Thyroid gland (tissue), 4 donors: ENCODE measurements around the gene ZAP70. TPM values are rescaled to one million over a fixed set of nuclear protein-coding genes. Genes with fewer than 3 reads are reported as not detected.

Experiments
- DNase-seq, 2 donors: peaks; one replicate each; pipeline ENCODE4 v3.0.0-alpha.2; 2019
- H3K27ac ChIP-seq, 3 donors: fragments of 200-600 bp; sonication (generic); 1 replicate in 2 of 3; 2 replicates in 1 of 3; pipeline ENCODE4 v1.5.1; 2016 to 2019; ENCODE audit warnings: mild to moderate bottlenecking in 1 of 3, moderate library complexity in 1 of 3
- H3K27me3 ChIP-seq: fragments of 200-600 bp; sonication (generic); one replicate; pipeline ENCODE4 v1.5.1; 2019
- H3K36me3 ChIP-seq, 2 donors: fragments of 200-600 bp; sonication (generic); one replicate each; pipeline ENCODE4 v1.5.1; 2016 to 2019
- H3K4me1 ChIP-seq, 2 donors: fragments of 200-600 bp; sonication (generic); one replicate each; pipeline ENCODE4 v1.5.1; 2017 to 2019
- H3K4me3 ChIP-seq, 3 donors: fragments of 200-600 bp; sonication (generic); replicated peaks in 1 of 3; 1 replicate in 2 of 3; 2 replicates in 1 of 3; pipeline ENCODE4 v1.5.1; 2016; ENCODE audit warnings: mild to moderate bottlenecking in 1 of 3
- H3K9me3 ChIP-seq: fragments of 200-600 bp; sonication (generic); one replicate; pipeline ENCODE4 v1.5.1; 2017
- POLR2A ChIP-seq, 2 donors: fragments of 450-650 bp; IDR thresholded peaks; one replicate each; pipeline ENCODE4 v1.6.1; 2017; ENCODE audit warnings: antibody characterized with exemption in 2 of 2, mild to moderate bottlenecking in 2 of 2, moderate library complexity in 1 of 2
- WGBS, 2 donors: methylation state at CpG; one replicate each; pipeline ENCODE4 v1.1.5; 2017; 5-methylcytosine and 5-hydroxymethylcytosine counted together
- intact Hi-C: fragments of 100-400 bp; cut with DNase I; formaldehyde crosslinking; loops from one replicate; pipeline ENCODE4 v1.15.1; 2023
- total RNA-seq, 4 donors: library from RNA; depleted of rRNA; stranded (reverse); fragments of >200 nt; gene quantifications; one replicate each; pipeline ENCODE4 v1.2.3, GENCODE V29; 2016
- TF ChIP-seq, protein P1 (sequence below), 6 experiments: fragments of 200-600 bp in 3 of 6; fragments of 450-650 bp in 3 of 6; sonication (generic) in 3 of 6; IDR thresholded peaks; one replicate each; pipeline ENCODE4 v1.5.1; 2016 to 2019; ENCODE audit warnings: antibody characterized with exemption in 6 of 6, mild to moderate bottlenecking in 2 of 6, inconsistent platforms in 1 of 6, moderate library complexity in 1 of 6

Gene ZAP70
- total RNA-seq, 4 donors from 2014 or later, result 4.0 to 7.6 (median 4.4) TPM

DNA sequence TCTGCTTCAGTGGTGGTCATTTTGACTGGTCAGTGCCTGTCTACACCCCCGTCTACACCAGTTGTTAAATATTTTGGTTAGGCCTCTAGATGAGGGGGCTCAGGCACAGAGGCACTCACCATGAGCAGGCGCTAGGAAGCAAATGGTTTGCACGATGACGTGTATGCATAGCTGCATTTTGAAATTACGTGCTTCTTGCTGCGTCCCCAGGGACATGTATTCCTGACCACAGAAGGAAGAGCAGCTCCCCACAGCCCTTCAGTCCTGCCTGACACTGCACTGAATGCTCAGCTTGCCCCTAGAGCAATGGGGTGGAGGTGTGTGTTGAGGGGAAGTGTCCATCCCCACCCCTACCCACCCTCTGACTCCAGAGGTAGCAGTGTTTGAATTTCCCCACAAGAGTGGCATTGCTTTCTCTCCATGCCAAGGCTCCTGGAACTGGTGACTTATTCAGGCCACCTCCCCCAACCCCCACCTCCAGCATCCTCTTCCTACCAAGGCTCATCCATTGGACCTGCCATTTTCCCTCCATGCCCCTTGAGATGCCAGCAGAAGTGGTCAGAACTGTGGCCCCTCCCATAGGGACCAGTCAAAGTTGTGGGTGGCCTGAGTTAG lies 11.4 kb upstream of the ZAP70 start:
- Histone ChIP-seq H3K27me3 (no peaks in the 10 kb centered on the region), H3K27ac (no peak overlapping the region), H3K4me3 (no peak overlapping the region), H3K4me1 (no peaks in the 10 kb centered on the region), H3K9me3 (no peaks in the 10 kb centered on the region), H3K36me3 (no peaks in the 10 kb centered on the region)
- whole genome bisulfite sequencing, 2 donors, result 91 to 97% methylated on average over 6 of the region's 6 CpGs
- no peak for DNase-seq
- intact Hi-C loops, result no loop called here
- TF ChIP-seq, protein P1, sequence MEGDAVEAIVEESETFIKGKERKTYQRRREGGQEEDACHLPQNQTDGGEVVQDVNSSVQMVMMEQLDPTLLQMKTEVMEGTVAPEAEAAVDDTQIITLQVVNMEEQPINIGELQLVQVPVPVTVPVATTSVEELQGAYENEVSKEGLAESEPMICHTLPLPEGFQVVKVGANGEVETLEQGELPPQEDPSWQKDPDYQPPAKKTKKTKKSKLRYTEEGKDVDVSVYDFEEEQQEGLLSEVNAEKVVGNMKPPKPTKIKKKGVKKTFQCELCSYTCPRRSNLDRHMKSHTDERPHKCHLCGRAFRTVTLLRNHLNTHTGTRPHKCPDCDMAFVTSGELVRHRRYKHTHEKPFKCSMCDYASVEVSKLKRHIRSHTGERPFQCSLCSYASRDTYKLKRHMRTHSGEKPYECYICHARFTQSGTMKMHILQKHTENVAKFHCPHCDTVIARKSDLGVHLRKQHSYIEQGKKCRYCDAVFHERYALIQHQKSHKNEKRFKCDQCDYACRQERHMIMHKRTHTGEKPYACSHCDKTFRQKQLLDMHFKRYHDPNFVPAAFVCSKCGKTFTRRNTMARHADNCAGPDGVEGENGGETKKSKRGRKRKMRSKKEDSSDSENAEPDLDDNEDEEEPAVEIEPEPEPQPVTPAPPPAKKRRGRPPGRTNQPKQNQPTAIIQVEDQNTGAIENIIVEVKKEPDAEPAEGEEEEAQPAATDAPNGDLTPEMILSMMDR (IDR thresholded peaks at IDR 0.05), result no peak
- TF ChIP-seq POLR2A (IDR thresholded peaks at IDR 0.05), result no peak

DNA sequence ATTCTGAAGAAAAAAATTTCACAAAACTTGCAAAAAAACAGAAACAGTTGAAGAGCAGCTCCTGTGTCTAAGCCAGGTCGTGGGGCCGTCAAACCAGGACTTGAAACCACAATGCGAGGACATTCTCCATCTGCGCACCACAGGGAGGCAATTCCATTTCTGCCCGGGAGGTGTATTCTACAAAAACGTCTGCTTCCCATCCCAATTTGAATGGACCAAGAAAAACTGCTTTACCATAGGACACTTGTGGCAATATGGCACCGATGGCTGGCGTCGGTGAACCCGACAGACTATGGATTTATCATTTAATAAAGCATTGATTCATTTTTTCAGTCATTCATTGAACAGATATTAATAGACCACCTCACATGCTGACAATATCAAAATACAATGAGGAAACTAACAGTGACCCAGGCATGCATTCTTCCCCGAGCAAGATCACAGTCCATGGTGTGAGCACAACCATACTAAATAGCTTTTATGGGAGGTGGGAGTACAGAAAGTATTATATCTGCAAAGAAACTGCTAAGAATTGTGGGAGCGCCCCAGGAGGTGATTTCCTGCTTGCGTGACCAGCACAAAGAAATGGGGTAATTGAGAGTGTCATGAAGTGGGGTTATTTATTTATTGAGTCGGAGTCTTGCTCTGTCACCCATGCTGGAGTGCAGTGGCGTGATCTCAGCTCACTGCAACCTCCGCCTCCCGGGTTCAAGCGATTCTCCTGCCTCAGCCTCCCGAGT lies 10.5 kb upstream of the ZAP70 start:
- no peak for DNase-seq
- intact Hi-C loops, result no loop called here
- H3K36me3 ChIP-seq, result no peaks in the 10 kb centered on the region

GRCh38 chr2:97703741-97704140 lies 9.6 kb upstream of the ZAP70 start:
- Histone ChIP-seq H3K36me3 (no peaks in the 10 kb centered on the region), H3K9me3 (no peaks in the 10 kb centered on the region), H3K27ac (no peak overlapping the region), H3K4me3 (no peak overlapping the region), H3K27me3 (no peaks in the 10 kb centered on the region), H3K4me1 (no peaks in the 10 kb centered on the region)
- no peak for DNase-seq
- TF ChIP-seq, protein P1 (IDR thresholded peaks at IDR 0.05), result no peak
- TF ChIP-seq POLR2A (IDR thresholded peaks at IDR 0.05), result no peak
- WGBS, 2 donors, result 71 to 83% methylated on average over 3 of the region's 3 CpGs
- intact Hi-C loops, result no loop called here

More for the DNA sequence above, 10.5 kb upstream of the ZAP70 start:
- Histone ChIP-seq H3K9me3 (no peaks in the 10 kb centered on the region), H3K27ac (no peak overlapping the region), H3K4me1 (no peaks in the 10 kb centered on the region), H3K4me3 (no peak overlapping the region), H3K27me3 (no peaks in the 10 kb centered on the region)
- TF ChIP-seq, protein P1 (IDR thresholded peaks at IDR 0.05), result no peak
- TF ChIP-seq POLR2A (IDR thresholded peaks at IDR 0.05), result no peak
- 85 to 92% methylated on average over 19 of the region's 19 CpGs for WGBS, 2 donors

GRCh38 chr2:97704989-97705388 lies 8.4 kb upstream of the ZAP70 start:
- intact Hi-C loops, result no loop called here
- Histone ChIP-seq H3K4me1 (no peaks in the 10 kb centered on the region), H3K27me3 (no peaks in the 10 kb centered on the region), H3K9me3 (no peaks in the 10 kb centered on the region), H3K4me3 (no peak overlapping the region), H3K36me3 (no peaks in the 10 kb centered on the region), H3K27ac (no peak overlapping the region)
- 91 to 93% methylated on average over 5 of the region's 5 CpGs for WGBS, 2 donors
- TF ChIP-seq POLR2A (IDR thresholded peaks at IDR 0.05), result no peak
- TF ChIP-seq, protein P1 (IDR thresholded peaks at IDR 0.05), result no peak
- DNase-seq, result no peak

GRCh38 chr2:97706112-97706511 lies 7.3 kb upstream of the ZAP70 start:
- TF ChIP-seq, protein P1 (IDR thresholded peaks at IDR 0.05), result no peak
- no peak for DNase-seq
- Histone ChIP-seq H3K36me3 (no peaks in the 10 kb centered on the region), H3K9me3 (no peaks in the 10 kb centered on the region), H3K27me3 (no peaks in the 10 kb centered on the region), H3K4me3 (no peak overlapping the region), H3K27ac (no peak overlapping the region), H3K4me1 (no peaks in the 10 kb centered on the region)
- WGBS, 2 donors, result 95 to 96% methylated on average over 13 of the region's 13 CpGs
- intact Hi-C loops, result no loop called here
